Measurements from ENCODE around the gene ESRRG.

GRCh38 chr1:216627252-216627651 is 96.0 kb downstream of the ESRRG start:
- no peak for TF ChIP-seq CTCF (IDR thresholded peaks at IDR 0.05; ENCODE audit: insufficient read depth, low read length, poor library complexity, severe bottlenecking)
- TF ChIP-seq EZH2phosphoT487 (conservative IDR thresholded peaks at IDR 0.05; ENCODE audit: low read length): no peak
